ENCODE results near the gene TRAPPC2.

- TF ChIP-seq EZH2 (IDR thresholded peaks at IDR 0.05; ENCODE audit: low read depth) = no peak
- no peak for TF ChIP-seq CTCF (conservative IDR thresholded peaks at IDR 0.05)
Observed at GRCh38 chrX:13716455-13716854, 18.0 kb downstream of the TRAPPC2 start.

All from PC-9 (cell line).